ENCODE data around the gene MT3. TPM values are rescaled to one million over a fixed set of nuclear protein-coding genes. Genes with fewer than 3 reads are reported as not detected.

The MT3 gene
- total RNA-seq, 1 experiment from 2014 or later: 0.31 TPM

- Histone ChIP-seq H3K4me3 (ENCODE audit: insufficient read depth, low read depth, low read length) (no peak overlapping the region), H3K27me3 (ENCODE audit: control insufficient read depth, insufficient read depth, low read length) (peaks cover 99% of the 10 kb centered on the region)
Observed at GRCh38 chr16:56639045-56639444, 49.7 kb downstream of the MT3 start.

GRCh38 chr16:56640076-56640475 lies 50.7 kb downstream of the MT3 start:
- no peaks in the 10 kb centered on the region for H3K36me3 ChIP-seq (replicated peaks; ENCODE audit: control insufficient read depth, insufficient read depth, low read length)
- DNase-seq: no peak
- H3K27me3 ChIP-seq (ENCODE audit: control insufficient read depth, insufficient read depth, low read length): peaks cover 99% of the 10 kb centered on the region
- no peak overlapping the region for H3K4me3 ChIP-seq (ENCODE audit: insufficient read depth, low read depth, low read length)

More at GRCh38 chr16:56639045-56639444, 49.7 kb downstream of the MT3 start:
- no peak for DNase-seq
- no peaks in the 10 kb centered on the region for H3K36me3 ChIP-seq (replicated peaks; ENCODE audit: control insufficient read depth, insufficient read depth, low read length)

Other genes starting within 250 kb of the MT3 start
- 83.1 and 91.1 TPM in 2 replicates for gene AMFR, start 164.0 kb upstream of the MT3 start, total RNA-seq (2014; rRNA removed; shearing (Covaris generic))
- 158 and 160 TPM in 2 replicates for gene NUDT21, start 138.2 kb upstream of the MT3 start, total RNA-seq (2014; rRNA removed; shearing (Covaris generic))
- gene OGFOD1, start 138.0 kb upstream of the MT3 start, total RNA-seq (2014; rRNA removed; shearing (Covaris generic)): 70.2 and 74.1 TPM in 2 replicates
- gene BBS2, start 69.5 kb upstream of the MT3 start, total RNA-seq (2014; rRNA removed; shearing (Covaris generic)): 22.2 and 38.8 TPM in 2 replicates
- gene MT4, start 24.5 kb upstream of the MT3 start, total RNA-seq (2014; rRNA removed; shearing (Covaris generic)): not detected in 2 replicates
- gene MT2A, start 19.1 kb downstream of the MT3 start, total RNA-seq (2014; rRNA removed; shearing (Covaris generic)): 31.9 and 36.9 TPM in 2 replicates
- gene MT1E, start 36.3 kb downstream of the MT3 start, total RNA-seq (2014; rRNA removed; shearing (Covaris generic)): 22.3 and 35.8 TPM in 2 replicates
- gene MT1M, start 43.1 kb downstream of the MT3 start, total RNA-seq (2014; rRNA removed; shearing (Covaris generic)): 0.80 and 0.81 TPM in 2 replicates
- 1.1 TPM in 1 of 2 replicates, not detected in the other for gene MT1A, start 49.1 kb downstream of the MT3 start, total RNA-seq (2014; rRNA removed; shearing (Covaris generic))
- not detected in 2 replicates for gene MT1B, start 62.4 kb downstream of the MT3 start, total RNA-seq (2014; rRNA removed; shearing (Covaris generic))
- 11.8 and 13.4 TPM in 2 replicates for gene MT1F, start 68.4 kb downstream of the MT3 start, total RNA-seq (2014; rRNA removed; shearing (Covaris generic))
- 20.3 and 38.1 TPM in 2 replicates for gene MT1G, start 78.5 kb downstream of the MT3 start, total RNA-seq (2014; rRNA removed; shearing (Covaris generic))
- gene MT1H, start 80.3 kb downstream of the MT3 start, total RNA-seq (2014; rRNA removed; shearing (Covaris generic)): 3.0 and 3.8 TPM in 2 replicates
- gene MT1X, start 92.9 kb downstream of the MT3 start, total RNA-seq (2014; rRNA removed; shearing (Covaris generic)): 138 and 157 TPM in 2 replicates
- gene NUP93, start 140.6 kb downstream of the MT3 start, total RNA-seq (2014; rRNA removed; shearing (Covaris generic)): 133 and 144 TPM in 2 replicates

Measured in H7 (cell line).